ENCODE results near the gene ZHX3.
"Not testable (repeated sequence)": the region's sequence is repeated elsewhere in the genome, so short reads cannot be mapped to it uniquely, and the experiment has no call there.

Gene ZHX3

DNA sequence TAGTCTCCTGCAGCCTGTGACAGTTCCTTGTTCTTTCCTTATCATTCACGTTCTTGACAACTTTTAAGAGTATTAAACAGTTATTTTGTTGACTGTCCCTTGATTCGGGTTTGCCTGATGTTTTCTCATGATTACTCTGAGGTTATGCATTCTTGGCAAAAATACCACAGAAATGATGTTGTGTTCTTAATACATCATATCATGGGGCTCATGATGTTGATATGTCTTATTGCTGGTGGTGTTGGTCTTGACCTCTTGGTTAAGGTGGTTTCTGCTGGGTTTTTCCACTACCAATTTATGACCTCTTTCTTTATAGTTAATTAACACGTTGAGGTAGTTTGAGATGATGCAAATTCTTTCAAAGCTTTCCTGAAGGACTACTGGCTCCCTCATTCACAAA, 59.1 kb downstream of the ZHX3 start:
- no peak for DNase-seq (ENCODE audit: low spot score)

DNA sequence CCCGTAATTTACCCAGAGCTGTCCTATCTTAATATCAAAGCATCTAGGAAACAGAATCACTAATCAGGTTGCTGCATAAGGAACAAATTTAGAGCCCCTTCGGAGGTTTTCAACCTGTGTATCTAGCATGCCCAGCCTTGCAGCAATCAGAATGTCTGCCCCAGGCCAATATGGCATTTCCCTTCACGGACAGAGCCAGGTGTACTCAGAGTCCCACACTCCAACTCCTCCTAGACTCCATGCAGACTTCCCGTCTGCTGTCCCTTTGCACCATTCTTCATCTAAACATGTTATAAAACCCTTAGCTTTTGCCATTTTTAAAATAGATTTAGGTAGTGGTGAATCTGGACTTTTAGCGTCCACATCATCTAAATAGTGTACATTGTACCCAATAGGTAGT, 61.0 kb downstream of the ZHX3 start:
- DNase-seq (ENCODE audit: low spot score), result no peak

DNA sequence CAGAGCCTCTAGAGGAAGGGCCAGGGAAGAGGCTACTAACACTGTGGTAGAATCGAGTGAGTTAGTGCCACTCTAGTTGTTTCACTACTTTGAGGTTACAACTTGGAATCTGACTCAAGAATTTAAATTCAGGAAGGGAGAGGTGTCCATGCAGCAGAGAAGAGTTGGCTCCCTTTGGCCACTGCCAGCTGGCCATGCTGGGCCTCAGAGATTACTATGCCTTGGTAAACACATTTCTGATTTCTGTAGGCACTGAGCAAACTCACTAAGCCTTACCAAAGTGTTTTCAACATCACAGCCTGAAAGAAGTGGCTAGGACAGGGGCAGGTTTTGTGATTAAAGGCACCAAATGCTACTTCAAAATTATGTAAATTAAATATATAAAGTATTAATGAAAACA, 61.9 kb downstream of the ZHX3 start:
- no peak for DNase-seq (ENCODE audit: low spot score)

DNA sequence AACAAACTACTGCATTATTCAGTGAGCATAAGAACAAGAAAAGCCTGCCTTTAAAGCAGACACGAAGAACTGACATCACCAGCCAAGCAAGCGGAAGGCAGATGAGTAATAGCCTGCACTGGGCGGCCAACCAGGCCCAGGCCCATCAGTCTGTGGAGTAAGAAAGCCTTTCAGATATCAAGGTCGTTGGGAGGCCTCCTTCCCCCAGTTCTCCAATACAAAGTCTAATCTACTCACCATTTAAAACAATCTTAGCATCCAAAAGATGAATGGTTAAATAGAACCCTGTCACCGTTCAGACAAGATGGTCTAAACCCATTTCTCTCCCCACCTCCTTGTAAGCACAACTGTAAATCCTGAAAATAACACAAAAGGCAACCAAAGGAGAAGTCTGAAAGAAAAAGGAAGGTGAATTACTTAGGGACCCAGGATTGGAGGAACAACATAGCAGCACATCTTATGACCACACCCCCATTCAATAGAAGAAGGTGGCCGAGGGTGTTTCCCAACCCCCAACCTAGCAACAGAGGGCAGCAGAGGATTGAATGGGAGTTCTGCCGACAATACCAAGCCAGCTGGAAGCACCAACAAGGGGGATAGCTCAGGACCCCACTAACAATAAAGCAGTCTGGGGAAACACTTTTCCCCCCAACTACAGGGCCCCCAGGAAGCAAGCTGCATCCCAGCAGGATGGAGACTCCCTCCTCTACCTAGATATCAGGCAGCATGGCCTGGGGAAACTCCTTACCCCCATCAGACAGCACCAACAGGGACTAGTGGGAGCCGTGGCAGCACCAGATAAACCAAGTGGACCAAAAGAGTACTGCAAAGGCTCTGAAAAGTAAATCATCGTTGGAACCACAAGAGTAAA, 67.9 kb downstream of the ZHX3 start:
- no peak for DNase-seq (ENCODE audit: low spot score)

DNA sequence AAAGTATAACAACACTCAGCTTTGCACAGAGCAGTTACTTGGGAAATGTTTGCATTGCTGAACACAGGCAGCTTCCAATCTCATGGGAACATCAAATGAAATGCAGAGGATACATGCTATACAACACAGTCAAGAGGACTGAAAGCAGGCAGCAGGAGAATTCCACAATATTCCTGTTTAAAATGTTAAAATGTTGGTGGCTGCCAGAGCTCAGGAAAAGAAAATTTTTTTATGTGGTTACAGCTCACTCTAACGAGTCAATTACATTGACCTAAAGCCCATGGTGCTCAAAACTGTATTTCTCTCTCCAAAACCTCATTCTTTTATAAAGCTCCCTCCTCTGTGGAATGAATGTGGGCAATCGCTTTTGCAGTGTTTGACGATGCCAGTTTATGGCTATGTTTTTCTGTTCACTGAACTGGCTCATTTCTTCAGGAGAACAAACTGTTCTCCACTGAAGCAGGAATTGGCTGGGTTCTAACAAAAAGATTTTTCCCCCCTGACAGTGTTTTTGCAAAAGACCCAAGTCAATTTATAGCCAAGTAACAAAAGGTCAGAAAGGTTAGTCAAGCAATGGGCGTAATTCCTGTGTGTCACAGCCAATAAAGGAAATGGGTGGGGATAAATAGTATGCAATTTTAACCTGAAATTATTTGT, 69.0 kb downstream of the ZHX3 start:
- DNase-seq (ENCODE audit: low spot score), result no peak

DNA sequence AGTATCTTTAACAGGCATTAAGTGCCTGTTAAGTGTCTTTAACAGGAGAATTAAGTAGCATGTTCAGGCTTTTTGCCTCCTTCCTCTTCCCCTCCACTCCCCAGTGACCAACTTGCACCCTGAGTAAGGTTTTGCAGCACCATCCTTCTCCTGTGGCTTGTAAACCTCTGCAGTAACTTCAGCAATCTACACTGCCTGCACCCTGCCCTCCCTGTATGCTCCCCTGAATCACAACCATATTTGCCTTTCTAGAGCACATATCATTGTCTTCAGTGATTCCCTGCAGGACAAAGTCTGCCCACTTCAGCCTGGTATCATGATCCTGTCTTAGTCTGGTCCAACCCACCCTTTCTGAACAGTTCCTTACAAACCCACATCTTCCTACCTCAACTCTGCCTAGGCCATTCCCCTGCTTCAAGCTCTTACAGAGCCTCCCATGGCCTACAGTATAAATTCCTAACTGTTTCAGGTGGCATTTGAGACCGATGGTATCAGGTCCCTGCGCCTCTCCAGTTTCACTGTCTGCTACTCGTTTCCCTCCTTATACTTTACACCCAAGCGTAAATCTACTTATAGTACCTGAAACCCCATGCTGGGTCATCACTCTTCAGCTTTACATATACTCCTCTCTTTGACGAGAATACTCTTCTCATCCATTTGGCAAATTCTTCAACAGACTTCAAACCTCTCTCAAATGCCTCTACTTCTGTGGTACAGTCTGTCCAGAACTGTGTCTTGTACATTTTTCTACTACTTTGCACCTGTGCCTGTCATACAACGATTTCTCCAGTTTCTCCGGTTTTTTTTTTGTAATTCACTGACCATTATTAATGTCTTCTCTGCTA, 69.8 kb downstream of the ZHX3 start:
- DNase-seq (ENCODE audit: low spot score), result no peak

DNA sequence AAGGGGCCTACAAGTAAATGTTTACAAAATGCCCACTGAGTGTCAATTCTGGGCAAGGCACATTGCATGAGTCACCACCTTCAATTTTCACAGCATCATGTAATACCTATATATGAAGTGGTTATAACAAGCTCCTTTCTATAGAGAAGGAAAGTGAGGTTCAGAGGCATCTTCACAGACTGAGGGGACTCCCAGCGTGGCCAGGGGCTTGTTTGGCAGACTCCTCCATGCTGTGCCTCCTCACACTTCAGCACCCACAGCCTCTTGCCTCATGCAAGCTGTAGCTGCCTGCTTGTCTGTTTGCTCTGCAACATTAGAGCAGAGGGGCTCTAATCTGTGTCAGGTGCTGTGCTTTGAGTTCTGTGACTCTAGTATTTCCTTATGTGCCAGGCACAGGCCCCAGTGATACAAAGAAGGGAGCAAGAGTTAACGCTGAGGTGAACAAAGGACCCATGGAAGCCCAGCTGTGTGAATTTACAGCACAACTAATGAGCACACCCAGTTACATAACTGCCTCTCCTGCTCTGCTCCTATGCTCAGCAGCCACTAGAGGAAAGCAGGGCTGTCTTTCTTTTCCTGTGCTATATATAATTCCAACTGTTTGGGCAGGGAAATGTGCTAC, 72.3 kb downstream of the ZHX3 start:
- DNase-seq (ENCODE audit: low spot score), result no peak

DNA sequence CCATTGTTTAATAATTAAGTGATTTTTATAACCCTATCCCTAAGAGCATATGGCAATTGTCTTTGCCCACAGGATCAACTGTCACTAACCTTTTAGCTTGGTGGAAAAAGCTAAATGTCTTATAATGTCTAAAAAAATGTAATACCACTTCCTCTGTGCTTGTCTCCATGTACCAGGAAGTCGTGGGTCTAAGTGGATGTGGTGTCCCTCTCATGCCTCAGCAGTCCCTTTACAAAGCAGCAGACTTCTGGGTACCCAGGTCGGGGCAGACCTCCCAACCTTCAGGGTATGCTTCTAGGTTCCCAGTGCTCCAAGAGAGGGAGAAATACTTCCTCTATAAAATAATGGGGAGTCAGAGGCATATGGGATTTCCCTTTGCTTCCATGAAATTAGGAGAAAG, 74.7 kb downstream of the ZHX3 start:
- DNase-seq (ENCODE audit: low spot score), result no peak

DNA sequence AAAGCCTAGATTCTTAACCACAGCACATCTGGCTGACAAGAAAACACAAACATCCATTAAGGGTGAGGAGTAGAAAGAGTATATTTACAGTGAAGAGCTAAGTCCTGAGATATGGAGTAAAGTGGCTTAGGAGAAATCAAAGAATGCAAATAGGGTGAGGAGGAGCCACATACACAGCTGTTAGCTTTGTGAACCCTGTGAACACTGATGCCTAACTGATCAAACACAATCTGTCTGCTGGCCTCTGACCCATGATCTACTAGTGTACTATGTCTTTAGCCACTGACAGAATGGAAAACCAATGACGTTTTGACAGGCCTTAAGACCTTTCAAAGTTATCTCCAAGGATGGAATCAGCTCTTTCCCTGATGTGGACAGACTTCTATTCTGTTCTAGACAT, 75.2 kb downstream of the ZHX3 start:
- no peak for DNase-seq (ENCODE audit: low spot score)

DNA sequence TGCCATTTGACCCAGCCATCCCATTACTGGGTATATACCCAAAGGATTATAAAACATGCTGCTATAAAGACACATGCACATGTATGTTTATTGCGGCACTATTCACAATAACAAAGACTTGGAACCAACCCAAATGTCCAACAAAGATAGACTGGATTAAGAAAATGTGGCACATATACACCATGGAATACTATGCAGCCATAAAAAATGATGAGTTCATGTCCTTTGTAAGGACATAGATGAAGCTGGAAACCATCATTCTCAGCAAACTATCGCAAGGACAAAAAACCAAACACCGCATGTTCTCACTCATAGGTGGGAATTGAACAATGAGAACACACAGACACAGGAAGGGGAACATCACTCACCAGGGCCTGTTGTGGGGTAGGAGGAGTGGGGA, 80.3 kb downstream of the ZHX3 start:
- DNase-seq (ENCODE audit: low spot score), result not testable (repeated sequence)

DNA sequence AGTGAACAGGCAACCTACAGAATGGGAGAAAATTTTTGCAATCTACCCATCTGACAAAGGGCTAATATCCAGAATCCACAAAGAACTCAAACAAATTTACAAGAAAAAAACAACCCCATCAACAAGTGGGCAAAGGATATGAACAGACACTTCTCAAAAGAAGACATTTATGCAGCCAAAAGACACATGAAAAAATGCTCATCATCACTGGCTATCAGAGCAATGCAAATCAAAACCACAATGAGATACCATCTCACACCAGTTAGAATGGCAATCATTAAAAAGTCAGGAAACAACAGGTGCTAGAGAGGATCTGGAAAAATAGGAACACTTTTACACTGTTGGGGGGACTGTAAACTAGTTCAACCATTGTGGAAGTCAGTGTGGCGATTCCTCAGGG, 80.7 kb downstream of the ZHX3 start:
- DNase-seq (ENCODE audit: low spot score), result not testable (repeated sequence)

DNA sequence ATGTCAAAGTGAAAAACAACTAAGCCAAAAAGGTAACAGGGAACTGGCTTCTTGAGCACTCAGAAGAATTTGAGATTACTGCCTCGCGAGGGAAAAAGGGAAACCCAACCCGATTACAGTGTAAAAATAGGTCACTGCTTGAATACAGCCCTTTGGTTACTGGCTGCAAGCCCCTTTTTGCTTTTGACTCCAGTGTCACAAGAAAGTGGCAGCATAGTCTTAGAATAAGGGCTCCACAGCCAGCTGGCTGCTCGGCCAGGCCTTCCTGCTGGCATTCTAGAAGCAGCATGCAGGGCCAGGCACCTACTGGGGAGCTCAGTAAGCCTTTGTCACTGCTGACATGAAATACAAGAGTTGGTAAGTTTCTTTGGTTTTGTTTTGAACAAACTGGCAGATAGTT, 83.0 kb downstream of the ZHX3 start:
- DNase-seq (ENCODE audit: low spot score), result no peak

DNA sequence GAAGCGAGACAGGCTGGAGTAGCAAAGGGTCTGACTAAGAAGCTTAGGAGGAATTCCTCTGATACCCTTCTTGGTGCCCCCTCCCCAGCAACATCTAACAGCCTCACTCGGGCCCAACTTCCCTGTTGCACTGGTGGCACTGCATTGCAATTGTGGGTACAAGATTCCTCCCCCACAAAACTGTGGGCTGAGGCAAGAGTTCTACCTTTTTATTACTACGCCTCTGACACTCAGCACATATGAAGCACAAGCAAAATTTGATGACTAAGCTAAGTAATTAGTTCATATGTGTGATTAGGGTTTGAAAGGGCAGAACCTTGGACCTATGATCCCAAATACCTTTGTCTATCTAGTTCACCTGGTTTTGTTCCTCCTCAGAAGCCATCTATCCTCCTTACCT, 83.5 kb downstream of the ZHX3 start:
- no peak for DNase-seq (ENCODE audit: low spot score)

DNA sequence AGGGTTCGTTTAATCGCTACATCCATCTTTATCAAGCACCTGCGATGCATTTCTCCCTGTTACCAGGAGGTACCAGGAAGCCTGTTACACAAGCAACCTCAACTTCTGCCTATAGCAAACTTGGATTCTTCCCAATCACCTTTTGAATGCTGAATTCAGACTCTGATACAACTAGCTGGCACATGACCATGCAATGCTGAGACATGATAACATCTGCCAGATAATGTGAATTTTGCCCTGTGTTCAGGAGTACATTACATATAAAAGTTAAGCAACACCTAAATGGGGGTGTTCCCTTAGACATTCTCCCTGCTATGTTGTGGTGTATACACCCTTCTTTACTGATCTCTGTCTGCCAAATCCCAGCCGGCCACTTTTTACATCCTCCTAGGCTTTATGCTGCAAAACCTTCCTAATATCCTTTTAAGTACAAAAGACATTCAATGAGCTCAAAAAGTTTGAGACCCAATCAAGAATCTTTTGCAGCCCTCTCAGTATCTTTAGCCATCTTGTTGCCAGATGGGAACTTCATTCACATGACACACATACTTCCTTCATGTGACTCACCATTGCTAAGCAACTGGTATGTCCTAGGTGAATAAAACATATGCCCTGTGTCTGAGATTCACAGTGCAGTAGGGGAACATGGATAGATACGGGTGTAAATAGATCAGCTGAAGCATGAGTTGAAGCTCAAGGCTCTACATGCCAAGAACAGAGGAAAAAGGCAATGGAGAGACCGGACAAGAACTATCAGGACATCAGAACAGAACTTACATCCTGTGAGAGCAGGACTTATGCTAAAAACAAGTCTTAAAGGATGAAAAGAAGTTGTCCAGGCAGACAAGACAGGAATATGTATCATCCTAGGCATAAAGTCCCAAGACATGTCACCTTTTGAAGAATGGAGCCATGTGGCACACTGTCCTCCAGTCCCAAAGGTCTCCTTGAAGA, 84.3 kb downstream of the ZHX3 start:
- peak; percentile 13 for DNase-seq (ENCODE audit: low spot score)

DNA sequence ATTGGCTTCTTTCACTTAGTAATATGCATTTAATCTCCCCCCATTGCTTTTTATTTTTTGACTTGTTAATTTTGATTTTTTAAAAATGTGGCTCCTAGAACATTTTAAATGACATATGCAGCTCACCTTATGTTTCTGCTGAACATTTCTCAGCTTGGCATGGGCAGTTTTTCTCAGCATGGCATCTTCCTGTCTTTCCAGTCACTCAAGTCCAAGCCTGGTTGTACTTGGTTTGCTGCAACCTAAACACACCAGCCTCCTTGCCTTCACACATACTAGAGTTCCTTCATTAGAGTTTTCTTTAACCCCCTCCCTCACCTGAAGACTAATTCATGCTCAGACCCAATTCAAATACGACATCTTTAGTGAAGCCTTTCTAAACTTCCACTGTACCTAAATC, 86.4 kb downstream of the ZHX3 start:
- DNase-seq (ENCODE audit: low spot score), result no peak

DNA sequence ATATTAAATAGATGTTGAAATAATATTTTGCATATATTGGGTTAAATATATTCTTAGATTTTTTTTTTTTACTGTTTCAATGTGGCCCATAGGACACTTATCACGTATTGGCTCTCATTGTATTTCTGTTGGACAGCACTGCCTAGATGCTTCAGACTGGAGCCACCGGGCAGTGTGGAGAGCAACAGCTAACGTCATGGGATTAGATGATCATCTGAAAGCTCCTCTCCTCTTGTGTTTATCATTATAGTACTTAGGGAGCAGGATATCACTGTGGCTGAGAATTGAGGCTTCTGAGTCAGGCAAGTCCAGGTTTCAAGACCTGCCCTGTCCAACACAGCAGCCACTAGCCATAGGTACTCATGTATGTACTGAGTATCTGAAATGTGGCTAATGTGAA, 87.4 kb downstream of the ZHX3 start:
- no peak for DNase-seq (ENCODE audit: low spot score)

DNA sequence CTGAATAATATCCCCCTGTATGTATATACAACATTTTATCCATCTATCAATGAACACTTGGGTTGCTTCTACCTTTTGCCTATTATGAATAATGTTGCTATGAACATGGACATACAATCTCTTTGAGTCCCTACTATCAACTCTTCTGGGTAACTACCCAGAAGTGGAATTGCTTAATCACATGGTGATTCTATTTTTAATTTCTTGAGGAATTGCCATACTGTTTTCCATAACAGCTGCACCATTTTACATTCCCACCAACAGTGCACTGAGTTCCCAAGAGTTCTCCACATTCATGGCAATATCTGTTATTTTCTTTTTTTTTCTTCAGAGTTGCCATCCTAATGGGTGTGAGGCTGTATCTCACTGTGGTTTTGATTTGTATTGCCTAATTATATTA, 88.3 kb downstream of the ZHX3 start:
- no peak for DNase-seq (ENCODE audit: low spot score)

DNA sequence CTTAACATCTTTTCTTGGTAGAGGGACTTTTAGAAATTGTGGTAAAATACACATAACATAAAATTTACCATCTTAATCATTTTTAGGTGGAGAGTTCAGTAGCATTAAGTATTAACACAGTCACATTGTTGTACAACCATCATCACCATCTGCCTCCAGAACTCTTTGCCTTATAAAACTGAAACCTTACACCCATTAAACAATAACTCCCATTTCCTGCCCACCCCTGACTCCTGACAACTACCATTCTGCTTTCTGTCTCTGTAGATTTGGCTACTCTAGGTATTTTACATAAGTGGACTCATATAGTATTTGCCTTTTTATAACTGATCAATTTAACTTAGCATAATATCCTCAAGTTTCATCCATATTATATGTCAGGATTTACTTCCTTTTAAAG, 88.7 kb downstream of the ZHX3 start:
- DNase-seq (ENCODE audit: low spot score), result no peak

DNA sequence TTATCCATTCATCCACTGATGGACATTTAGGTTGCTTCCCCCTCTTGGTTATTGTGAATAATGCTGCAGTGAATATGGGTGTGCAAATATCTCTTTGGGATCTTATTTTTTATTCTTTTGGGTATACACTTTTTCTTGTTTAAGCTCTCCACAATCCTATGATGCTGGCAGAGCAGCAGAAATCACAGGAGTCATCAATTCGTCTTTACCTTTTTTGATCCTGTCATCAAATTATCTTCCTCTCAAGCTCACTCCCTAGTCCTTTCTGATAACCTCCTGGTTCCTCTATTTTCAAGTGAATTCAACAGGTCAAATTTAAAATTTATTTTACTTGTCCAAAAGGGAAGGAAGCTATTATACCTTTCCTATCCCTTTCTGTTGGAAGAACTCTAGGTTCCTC, 91.1 kb downstream of the ZHX3 start:
- no peak for DNase-seq (ENCODE audit: low spot score)

DNA sequence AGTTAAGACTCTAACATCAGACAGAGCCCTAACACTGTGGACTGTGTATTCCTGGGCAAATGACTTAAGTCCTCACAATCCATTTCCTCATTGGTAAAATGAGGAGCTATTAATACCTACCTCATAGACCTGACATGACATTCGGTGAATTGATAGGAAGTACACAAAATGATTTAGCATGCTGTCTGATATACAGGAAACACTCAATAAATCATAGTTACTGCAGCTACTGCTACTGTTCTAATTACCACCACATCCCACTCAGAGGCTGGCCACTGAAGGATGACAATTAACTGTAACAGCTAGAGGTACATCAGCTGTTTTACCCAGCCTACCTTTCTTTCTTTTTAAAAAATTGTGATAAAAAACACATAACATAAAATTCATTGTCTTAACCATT, 92.4 kb downstream of the ZHX3 start:
- DNase-seq (ENCODE audit: low spot score), result no peak

DNA sequence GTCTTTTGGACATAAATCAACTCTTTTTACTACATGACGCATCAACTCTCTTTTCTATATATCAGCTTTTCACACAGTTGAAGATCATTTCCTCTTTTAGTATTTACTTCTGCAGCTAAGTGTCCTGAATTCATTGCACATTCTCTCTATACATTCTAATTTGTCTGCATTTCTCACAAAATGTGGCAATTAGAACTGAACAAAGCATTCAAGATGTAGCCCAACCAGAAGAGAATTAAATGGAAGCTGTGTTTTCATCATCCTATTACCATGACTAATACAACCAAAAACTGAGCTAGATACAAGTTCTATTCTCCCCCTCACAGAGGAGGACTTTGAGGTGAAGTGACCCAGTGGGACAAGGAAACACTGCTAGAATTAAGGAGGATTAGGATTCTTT, 93.2 kb downstream of the ZHX3 start:
- no peak for DNase-seq (ENCODE audit: low spot score)

Data from CD4-positive, alpha-beta T cell treated with Interleukin-2 at 100 ng/mL for 4 hours (primary cell).